ENCODE measurements around the gene ESCO1. TPM values are rescaled to one million over a fixed set of nuclear protein-coding genes. Genes with fewer than 3 reads are reported as not detected.

ESCO1 gene
- total and polyA plus RNA-seq, 7 donors, result 9.9 to 26.7 (median 13.4) TPM

- no peaks in the 10 kb centered on the region for H3K9me3 ChIP-seq
- ATAC-seq (no peak), DNase-seq (no peak)
- H3K36me3 ChIP-seq (ENCODE audit: insufficient read depth in 1 of 2, low read depth in 1 of 2), result no peaks in the 10 kb centered on the region
- H3K4me1 ChIP-seq, result no peaks in the 10 kb centered on the region
- H3K4me3 ChIP-seq, result no peak overlapping the region
- no peak for TF ChIP-seq CTCF (IDR thresholded peaks at IDR 0.05)
- no peak overlapping the region for H3K27ac ChIP-seq
- no peaks in the 10 kb centered on the region for H3K27me3 ChIP-seq (ENCODE audit: insufficient read depth in 3 of 3, low read length in 2 of 3)
- intact Hi-C loops (cut with DNase I), result loop anchor here in 1 of 2 donors (10.0 kb wide), 1 partner anchor 250 kb away; no protein-coding TSS in a partner anchor
Measured at GRCh38 chr18:21605213-21605612, 4.7 kb upstream of the ESCO1 start.

GRCh38 chr18:21604671-21605070, 4.2 kb upstream of the ESCO1 start:
- no peak for ATAC-seq
- no peaks in the 10 kb centered on the region for H3K4me1 ChIP-seq
- H3K27me3 ChIP-seq (ENCODE audit: insufficient read depth in 3 of 3, low read length in 2 of 3), result no peaks in the 10 kb centered on the region
- H3K9me3 ChIP-seq, result no peaks in the 10 kb centered on the region
- 31 to 54% (median 37%) methylated on average over 2 of the region's 2 CpGs for WGBS, 3 donors
- no peak for DNase-seq
- no peak overlapping the region for H3K4me3 ChIP-seq
- no peaks in the 10 kb centered on the region for H3K36me3 ChIP-seq (ENCODE audit: insufficient read depth in 1 of 2, low read depth in 1 of 2)
- intact Hi-C loops (cut with DNase I), result loop anchor here in 1 of 2 donors (10.0 kb wide), 1 partner anchor 250 kb away; no protein-coding TSS in a partner anchor
- no peak for TF ChIP-seq CTCF (IDR thresholded peaks at IDR 0.05)
- H3K27ac ChIP-seq, result no peak overlapping the region

- peaks cover 7% of the 10 kb centered on the region for H3K4me1 ChIP-seq
- no peak overlapping the region for H3K4me3 ChIP-seq
- peak overlapping the region; percentile 19 for H3K27ac ChIP-seq
- H3K27me3 ChIP-seq (ENCODE audit: insufficient read depth in 3 of 3, low read length in 2 of 3), result no peaks in the 10 kb centered on the region
- H3K36me3 ChIP-seq (ENCODE audit: insufficient read depth in 1 of 2, low read depth in 1 of 2), result no peaks in the 10 kb centered on the region
- 85 to 90% (median 88%) methylated on average over 5 of the region's 5 CpGs for WGBS, 3 donors
- no peak for TF ChIP-seq CTCF (IDR thresholded peaks at IDR 0.05)
- no peaks in the 10 kb centered on the region for H3K9me3 ChIP-seq
- DNase-seq (no peak), ATAC-seq (no peak)
- intact Hi-C loops (cut with DNase I), result loop anchor here in 1 of 2 donors (10.0 kb wide), 1 partner anchor 253 kb away; no protein-coding TSS in a partner anchor
Measured at GRCh38 chr18:21602299-21602587, 1.7 kb upstream of the ESCO1 start.

GRCh38 chr18:21599585-21600525, 649 bp downstream of the ESCO1 start:
- peak; percentile 73 to 79 (median 76) for ATAC-seq

More at GRCh38 chr18:21599585-21600525, 649 bp downstream of the ESCO1 start:
- no peak for TF ChIP-seq CTCF (IDR thresholded peaks at IDR 0.05)
- peak overlapping the region; percentile 99 for H3K27ac ChIP-seq
- no peaks in the 10 kb centered on the region for H3K36me3 ChIP-seq (ENCODE audit: insufficient read depth in 1 of 2, low read depth in 1 of 2)
- H3K4me3 ChIP-seq, result peak overlapping the region; percentile 90
- peaks cover 7% of the 10 kb centered on the region for H3K4me1 ChIP-seq
- WGBS, 3 donors, result 1 to 2% (median 1%) methylated on average over 66 to 67 of the region's 67 CpGs
- DNase-seq, result peak; percentile 68 to 83
- H3K27me3 ChIP-seq (ENCODE audit: insufficient read depth in 3 of 3, low read length in 2 of 3), result no peaks in the 10 kb centered on the region
- intact Hi-C loops (cut with DNase I), result loop anchor here (10.0 kb wide), 2 partner anchors 105 to 255 kb away; no protein-coding TSS in a partner anchor
- H3K9me3 ChIP-seq, result no peaks in the 10 kb centered on the region
